A673 (cell line): ENCODE measurements around the gene LRCOL1. TPM values are rescaled to one million over a fixed set of nuclear protein-coding genes. Genes with fewer than 3 reads are reported as not detected.

Experiments used
- BruUV-seq: library from RNA; stranded (reverse); fragments of 400-500 nt; replicated peaks from 2 replicates; lab custom pipeline; 2021; lab: Mats Ljungman, UMichigan
- CTCF ChIA-PET: fragments of 300-600 bp; sonication (Branson Sonifier 250); formaldehyde crosslinking; loops from one replicate; lab custom pipeline; 2022; ENCODE audit warnings: antibody characterized with exemption; lab: Charles Lee
- POLR2A ChIA-PET: fragments of 300-600 bp; sonication (Branson Sonifier 250); formaldehyde crosslinking; loops from one replicate; lab custom pipeline; 2022; ENCODE audit warnings: antibody characterized with exemption; ENCODE audit not compliant: low non-redundant PET; lab: Charles Lee
- DNase-seq: peaks from one replicate; pipeline ENCODE4 v3.0.0-alpha.2; 2015; ENCODE audit warnings: low spot score
- H3K27ac ChIP-seq: fragments of 200-600 bp; sonication (generic); 2 replicates; pipeline ENCODE4 v1.5.1; 2016; ENCODE audit warnings: mixed run types, low read depth, mild to moderate bottlenecking, mixed read lengths, antibody characterized with exemption, low read length; ENCODE audit not compliant: poor library complexity, severe bottlenecking
- H3K27me3 ChIP-seq: fragments of 200-600 bp; sonication (generic); replicated peaks from 2 replicates; pipeline ENCODE4 v1.6.1; 2017; ENCODE audit warnings: mixed run types, low read depth, mild to moderate bottlenecking, mixed read lengths, antibody characterized with exemption, low read length; ENCODE audit not compliant: insufficient read depth, poor library complexity
- H3K36me3 ChIP-seq: fragments of 200-600 bp; sonication (generic); 2 replicates; pipeline ENCODE4 v1.6.1; 2016; ENCODE audit warnings: mixed run types, mild to moderate bottlenecking, mixed read lengths, antibody characterized with exemption, low read length; ENCODE audit not compliant: insufficient read depth, poor library complexity, severe bottlenecking
- H3K4me1 ChIP-seq: fragments of 200-600 bp; sonication (generic); 2 replicates; pipeline ENCODE4 v1.6.1; 2017; ENCODE audit warnings: mixed run types, mild to moderate bottlenecking, mixed read lengths, antibody characterized with exemption, low read length; ENCODE audit not compliant: insufficient read depth, poor library complexity, severe bottlenecking
- H3K4me3 ChIP-seq: fragments of 200-600 bp; sonication (generic); 2 replicates; pipeline ENCODE4 v1.5.1; 2016; ENCODE audit warnings: low read depth, mixed run types, mild to moderate bottlenecking, mixed read lengths, low read length; ENCODE audit not compliant: poor library complexity, severe bottlenecking
- H3K9me3 ChIP-seq: fragments of 200-600 bp; sonication (generic); 2 replicates; pipeline ENCODE4 v1.6.1; 2016; ENCODE audit warnings: mixed run types, low read depth, mild to moderate bottlenecking, mixed read lengths, antibody characterized with exemption, low read length; ENCODE audit not compliant: poor library complexity, severe bottlenecking
- EZH2 ChIP-seq: fragments of 200-600 bp; sonication (generic); IDR thresholded peaks from 2 replicates; pipeline ENCODE4 v1.6.1; 2017; ENCODE audit warnings: borderline replicate concordance, low read depth, mild to moderate bottlenecking, mixed read lengths, antibody characterized with exemption, low read length; ENCODE audit not compliant: poor library complexity, severe bottlenecking
- intact Hi-C: fragments of 100-400 bp; cut with micrococcal nuclease; formaldehyde crosslinking; loops from one replicate; pipeline ENCODE4 v1.10.0; 2022; ENCODE audit not compliant: unreplicated experiment
- total RNA-seq: library from RNA; stranded (reverse); gene quantifications from 2 replicates; pipeline ENCODE4 v1.2.3, GENCODE V29; 2021
- TF ChIP-seq, protein P1 (sequence below): fragments of 300-800, 200-600 bp; sonication (generic); conservative IDR thresholded peaks from 2 replicates; pipeline ENCODE4 v1.5.1; 2017; ENCODE audit warnings: low read depth, mild to moderate bottlenecking, antibody characterized with exemption, low read length, moderate library complexity, mixed read lengths

Gene LRCOL1
- total RNA-seq, 1 experiment from 2014 or later, result not detected

DNA sequence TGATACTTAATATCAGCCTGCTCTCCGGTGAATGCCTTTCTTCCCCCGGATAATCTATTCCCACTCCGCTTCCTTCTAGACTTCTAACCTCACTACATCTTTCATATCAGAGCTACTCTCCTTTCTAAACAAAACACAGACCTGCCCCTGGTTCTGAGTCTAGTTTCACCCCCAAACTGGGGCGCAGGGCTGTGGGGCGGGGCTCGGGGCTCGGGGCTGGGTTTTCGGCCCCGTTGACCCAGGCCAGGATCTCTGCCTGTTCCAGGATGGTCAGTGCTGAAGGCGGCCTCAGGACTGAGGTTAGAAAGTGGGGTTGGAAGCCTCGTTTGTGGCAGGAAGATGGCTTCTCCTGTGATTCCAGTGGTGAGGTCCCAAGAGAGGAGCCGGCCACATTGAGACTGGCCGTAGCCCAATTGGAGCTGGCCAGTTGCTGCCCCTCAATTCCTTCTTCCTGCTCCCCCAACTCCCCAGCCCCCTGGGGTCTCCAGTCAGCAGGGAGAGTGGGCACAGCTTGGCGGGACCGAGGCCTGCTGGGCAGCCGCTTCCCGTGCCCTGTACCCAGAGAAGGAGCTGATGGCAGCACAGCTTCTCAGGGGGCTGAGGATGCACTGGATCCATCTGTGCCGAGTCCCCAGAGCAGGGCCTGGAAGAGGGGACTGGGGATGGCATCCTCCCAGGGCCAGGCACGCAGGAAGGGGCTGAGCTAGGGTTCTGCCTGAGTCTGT, 52.9 kb downstream of the LRCOL1 start:
- POLR2A ChIA-PET, result no interaction called here
- no TSS peak for BruUV-seq
- Histone ChIP-seq H3K27ac (no peak overlapping the region), H3K4me1 (peaks cover 7% of the 10 kb centered on the region), H3K36me3 (peaks cover 2% of the 10 kb centered on the region), H3K4me3 (no peak overlapping the region), H3K27me3 (no peaks in the 10 kb centered on the region), H3K9me3 (no peaks in the 10 kb centered on the region)
- no peak for DNase-seq
- intact Hi-C loops, result no loop called here
- CTCF ChIA-PET, result interaction anchor here (0.6 kb wide), 1 partner anchor 444 kb away, joined by 11 read pairs; no protein-coding TSS in a partner anchor
- TF ChIP-seq, protein P1, sequence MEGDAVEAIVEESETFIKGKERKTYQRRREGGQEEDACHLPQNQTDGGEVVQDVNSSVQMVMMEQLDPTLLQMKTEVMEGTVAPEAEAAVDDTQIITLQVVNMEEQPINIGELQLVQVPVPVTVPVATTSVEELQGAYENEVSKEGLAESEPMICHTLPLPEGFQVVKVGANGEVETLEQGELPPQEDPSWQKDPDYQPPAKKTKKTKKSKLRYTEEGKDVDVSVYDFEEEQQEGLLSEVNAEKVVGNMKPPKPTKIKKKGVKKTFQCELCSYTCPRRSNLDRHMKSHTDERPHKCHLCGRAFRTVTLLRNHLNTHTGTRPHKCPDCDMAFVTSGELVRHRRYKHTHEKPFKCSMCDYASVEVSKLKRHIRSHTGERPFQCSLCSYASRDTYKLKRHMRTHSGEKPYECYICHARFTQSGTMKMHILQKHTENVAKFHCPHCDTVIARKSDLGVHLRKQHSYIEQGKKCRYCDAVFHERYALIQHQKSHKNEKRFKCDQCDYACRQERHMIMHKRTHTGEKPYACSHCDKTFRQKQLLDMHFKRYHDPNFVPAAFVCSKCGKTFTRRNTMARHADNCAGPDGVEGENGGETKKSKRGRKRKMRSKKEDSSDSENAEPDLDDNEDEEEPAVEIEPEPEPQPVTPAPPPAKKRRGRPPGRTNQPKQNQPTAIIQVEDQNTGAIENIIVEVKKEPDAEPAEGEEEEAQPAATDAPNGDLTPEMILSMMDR, result no peak
- TF ChIP-seq EZH2, result no peak

GRCh38 chr12:132556801-132557200, 53.6 kb downstream of the LRCOL1 start:
- BruUV-seq, result no TSS peak
- no peaks in the 10 kb centered on the region for H3K36me3 ChIP-seq
- TF ChIP-seq, protein P1, result no peak
- TF ChIP-seq EZH2, result no peak
- H3K27me3 ChIP-seq, result no peaks in the 10 kb centered on the region
- no peak overlapping the region for H3K4me3 ChIP-seq
- peaks cover 6% of the 10 kb centered on the region for H3K4me1 ChIP-seq
- DNase-seq, result no peak
- ChIA-PET CTCF (no interaction called here), POLR2A (no interaction called here)
- intact Hi-C loops, result no loop called here
- no peaks in the 10 kb centered on the region for H3K9me3 ChIP-seq
- H3K27ac ChIP-seq, result no peak overlapping the region

DNA sequence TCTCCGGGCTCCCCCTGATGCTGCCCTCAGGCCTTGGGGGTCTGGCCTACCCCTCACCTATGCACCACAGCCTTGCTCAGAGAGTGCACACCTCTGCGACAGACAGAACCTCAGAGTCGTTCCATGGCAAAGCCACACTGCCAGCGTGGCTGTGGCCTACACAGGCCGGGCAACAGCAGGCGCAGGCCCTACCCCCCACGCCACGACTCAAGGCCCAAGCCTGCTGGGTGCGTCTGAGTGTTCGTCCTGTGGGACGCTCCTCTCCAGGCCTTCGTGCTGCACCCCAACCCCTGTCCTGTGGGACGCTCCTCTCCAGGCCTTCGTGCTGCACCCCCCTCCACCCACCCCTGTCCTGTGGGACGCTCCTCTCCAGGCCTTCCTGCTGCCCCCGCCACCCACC, 54.2 kb downstream of the LRCOL1 start:
- no peaks in the 10 kb centered on the region for H3K27me3 ChIP-seq
- intact Hi-C loops, result no loop called here
- H3K27ac ChIP-seq, result no peak overlapping the region
- no peak overlapping the region for H3K4me3 ChIP-seq
- no TSS peak for BruUV-seq
- DNase-seq, result no peak
- no peaks in the 10 kb centered on the region for H3K9me3 ChIP-seq
- H3K36me3 ChIP-seq, result no peaks in the 10 kb centered on the region
- ChIA-PET CTCF (no interaction called here), POLR2A (no interaction called here)
- H3K4me1 ChIP-seq, result no peaks in the 10 kb centered on the region
- TF ChIP-seq EZH2, result no peak
- TF ChIP-seq, protein P1, result no peak
